GM23248 (cell line): ENCODE measurements around the gene AP3S2. TPM values are rescaled to one million over a fixed set of nuclear protein-coding genes. Genes with fewer than 3 reads are reported as not detected.

Source experiments
- DNase-seq: peaks from one replicate; pipeline ENCODE4 v3.0.0-alpha.2; 2015
- H2AFZ ChIP-seq: fragments of 200-600 bp; sonication (generic); 2 replicates; pipeline ENCODE4 v1.6.1; 2016; ENCODE audit warnings: antibody characterized with exemption
- H3F3A ChIP-seq: fragments of 200-600 bp; sonication (generic); 2 replicates; pipeline ENCODE4 v1.6.1; 2016; ENCODE audit warnings: mild to moderate bottlenecking, antibody characterized with exemption, mixed run types; ENCODE audit not compliant: insufficient read depth
- H3K27ac ChIP-seq: fragments of 200-600 bp; sonication (generic); 2 replicates; pipeline ENCODE4 v1.5.1; 2016; ENCODE audit warnings: mild to moderate bottlenecking
- H3K27me3 ChIP-seq: fragments of 200-600 bp; sonication (generic); replicated peaks from 2 replicates; pipeline ENCODE4 v1.6.1; 2016; ENCODE audit warnings: mild to moderate bottlenecking; ENCODE audit not compliant: insufficient read depth
- H3K36me3 ChIP-seq: fragments of 200-600 bp; sonication (generic); 2 replicates; pipeline ENCODE4 v1.6.1; 2016; ENCODE audit warnings: low read depth, mild to moderate bottlenecking
- H3K4me1 ChIP-seq: fragments of 200-600 bp; sonication (generic); 2 replicates; pipeline ENCODE4 v1.6.1; 2016; ENCODE audit warnings: mild to moderate bottlenecking; ENCODE audit not compliant: insufficient read depth
- H3K4me2 ChIP-seq: fragments of 200-600 bp; sonication (generic); one replicate; pipeline ENCODE4 v1.6.1; 2016; ENCODE audit warnings: mild to moderate bottlenecking; ENCODE audit not compliant: unreplicated experiment
- H3K4me3 ChIP-seq: fragments of 200-600 bp; sonication (generic); 2 replicates; pipeline ENCODE4 v1.5.1; 2016; ENCODE audit warnings: mild to moderate bottlenecking
- H3K79me2 ChIP-seq: fragments of 200-600 bp; sonication (generic); 2 replicates; pipeline ENCODE4 v1.6.1; 2016; ENCODE audit warnings: mild to moderate bottlenecking; ENCODE audit not compliant: insufficient read depth
- H3K9ac ChIP-seq: fragments of 200-600 bp; sonication (generic); 2 replicates; pipeline ENCODE4 v1.6.1; 2016; ENCODE audit warnings: mild to moderate bottlenecking
- H3K9me2 ChIP-seq: fragments of 200-600 bp; sonication (generic); 2 replicates; pipeline ENCODE4 v1.6.1; 2016; ENCODE audit warnings: mixed run types, mild to moderate bottlenecking, moderate library complexity; ENCODE audit not compliant: insufficient read depth
- H3K9me3 ChIP-seq: fragments of 200-600 bp; sonication (generic); one replicate; pipeline ENCODE4 v1.6.1; 2017; ENCODE audit warnings: low read depth
- H4K20me1 ChIP-seq: fragments of 200-600 bp; sonication (generic); 2 replicates; pipeline ENCODE4 v1.6.0; 2016; ENCODE audit not compliant: insufficient read depth
- EZH2 ChIP-seq: fragments of 200-600 bp; sonication (generic); IDR thresholded peaks from 2 replicates; pipeline ENCODE4 v1.6.1; 2018; ENCODE audit warnings: antibody characterized with exemption, mild to moderate bottlenecking; ENCODE audit not compliant: insufficient read depth, poor library complexity, severe bottlenecking
- EZH2phosphoT487 ChIP-seq: fragments of 200-600 bp; sonication (generic); IDR thresholded peaks from 2 replicates; pipeline ENCODE4 v1.6.1; 2018; ENCODE audit warnings: antibody characterized with exemption, moderate library complexity, mild to moderate bottlenecking, low read depth; ENCODE audit not compliant: insufficient read depth
- WGBS, 2 experiments: methylation state at CpG; one replicate each; pipeline ENCODE4 v1.1.6; 2015 to 2017; ENCODE audit warnings: low lambda C conversion rate in 2 of 2, low coverage in 1 of 2; ENCODE audit errors: missing lambda C conversion rate in 2 of 2; 5-methylcytosine and 5-hydroxymethylcytosine counted together
- in situ Hi-C: fragments of 300-500 bp; cut with MboI; formaldehyde crosslinking; loops from 2 replicates; pipeline ENCODE4 v1.15.0; 2020
- polyA plus RNA-seq: library from polyadenylated mRNA; unstranded; fragments of >200 nt; fragmentation: Nextera tagmentation; extraction: Ambion mirVana; gene quantifications from 2 replicates; pipeline ENCODE4 v1.2.1, GENCODE V29; 2016
- total RNA-seq: library from RNA; depleted of rRNA; stranded (reverse); fragments of >200 nt; shearing (Covaris generic); gene quantifications from 2 replicates; pipeline ENCODE4 v1.2.3, GENCODE V29; 2014

The AP3S2 gene
- total and polyA plus RNA-seq, 2 experiments from 2014 or later: 27.0 to 85.0 TPM

DNA sequence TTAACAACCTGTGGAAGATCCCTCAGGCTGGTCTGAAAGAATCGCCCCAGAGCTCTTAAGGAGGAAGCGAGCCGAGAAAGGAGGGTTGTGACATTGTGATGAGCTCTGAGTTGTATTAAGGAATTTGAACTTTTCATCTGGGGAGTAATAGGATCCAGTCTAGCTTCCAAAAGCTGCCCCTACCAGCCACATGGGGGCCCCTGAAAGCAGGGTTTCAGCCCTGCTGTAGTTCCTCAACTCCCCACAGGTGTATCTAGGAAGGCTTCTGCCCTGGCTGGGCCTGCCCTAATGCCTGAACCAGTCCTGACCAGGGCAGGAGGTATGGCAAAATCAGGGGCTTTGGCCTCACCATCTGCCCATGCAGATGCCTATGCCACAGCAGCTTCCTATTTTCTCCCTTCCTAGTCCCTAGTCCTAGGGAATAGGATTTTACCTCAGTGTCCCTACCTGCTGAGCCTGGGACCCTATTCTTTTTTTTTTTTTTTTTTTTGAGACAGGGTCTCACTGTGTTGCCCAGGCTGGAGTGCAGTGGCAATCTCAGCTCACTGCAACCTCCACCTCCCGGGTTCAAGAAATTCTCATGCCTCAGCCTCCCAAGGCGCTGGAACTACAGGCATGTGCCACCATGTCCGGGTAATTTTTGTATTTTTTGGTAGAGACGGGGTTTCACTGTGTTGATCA lies 5.0 kb upstream of the AP3S2 start:
- H4K20me1 ChIP-seq: no peaks in the 10 kb centered on the region
- no peaks in the 10 kb centered on the region for H3K27me3 ChIP-seq
- no peaks in the 10 kb centered on the region for H3K4me1 ChIP-seq
- H3K9me2 ChIP-seq: no peaks in the 10 kb centered on the region
- in situ Hi-C loops: loop anchor here (10.0 kb wide), 1 partner anchor 176 kb away; no protein-coding TSS in a partner anchor
- TF ChIP-seq EZH2phosphoT487 (no peak), EZH2 (no peak)
- H3K27ac ChIP-seq: no peak overlapping the region
- H3K4me2 ChIP-seq: no peak overlapping the region
- H3F3A ChIP-seq: peaks cover 10% of the 10 kb centered on the region
- H2AFZ ChIP-seq: no peak overlapping the region
- H3K36me3 ChIP-seq: no peaks in the 10 kb centered on the region
- H3K79me2 ChIP-seq: no peaks in the 10 kb centered on the region
- no peak overlapping the region for H3K4me3 ChIP-seq
- H3K9ac ChIP-seq: no peak overlapping the region
- no peaks in the 10 kb centered on the region for H3K9me3 ChIP-seq
- DNase-seq: peak; percentile 72
- WGBS, 2 experiments: 79 to 87% methylated on average over 7 of the region's 7 CpGs

DNA sequence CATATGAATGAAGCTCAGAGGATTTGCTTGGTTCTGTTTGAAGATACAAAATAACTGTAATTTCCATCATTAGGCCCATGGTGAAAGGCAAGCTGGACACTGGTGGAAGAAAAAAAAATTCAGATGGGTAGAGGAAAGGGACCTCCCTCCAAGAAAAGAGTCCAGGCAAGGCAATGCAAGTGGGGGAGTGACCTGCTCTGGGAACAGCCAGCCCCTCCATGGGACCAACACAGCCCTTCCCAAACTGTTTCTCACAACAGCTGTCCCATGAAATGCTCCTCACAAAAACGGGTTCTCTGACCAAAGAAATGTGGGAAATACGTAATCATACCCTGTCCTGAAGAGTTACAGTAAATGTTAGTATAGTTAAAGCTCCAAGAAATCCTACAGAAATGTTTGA lies 4.4 kb upstream of the AP3S2 start:
- no peak overlapping the region for H3K4me3 ChIP-seq
- H3K79me2 ChIP-seq: peaks cover 5% of the 10 kb centered on the region
- no peak for TF ChIP-seq EZH2
- no peaks in the 10 kb centered on the region for H3K27me3 ChIP-seq
- no peak for DNase-seq
- H3K4me1 ChIP-seq: no peaks in the 10 kb centered on the region
- H4K20me1 ChIP-seq: no peaks in the 10 kb centered on the region
- H3F3A ChIP-seq: peaks cover 10% of the 10 kb centered on the region
- in situ Hi-C loops: loop anchor here (10.0 kb wide), 1 partner anchor 177 kb away; no protein-coding TSS in a partner anchor
- WGBS, 2 experiments: 68 to 73% methylated on average over 2 of the region's 2 CpGs
- H2AFZ ChIP-seq: no peak overlapping the region
- no peak overlapping the region for H3K9ac ChIP-seq
- H3K9me3 ChIP-seq: no peaks in the 10 kb centered on the region
- no peaks in the 10 kb centered on the region for H3K9me2 ChIP-seq
- H3K27ac ChIP-seq: no peak overlapping the region
- no peaks in the 10 kb centered on the region for H3K36me3 ChIP-seq
- H3K4me2 ChIP-seq: no peak overlapping the region

DNA sequence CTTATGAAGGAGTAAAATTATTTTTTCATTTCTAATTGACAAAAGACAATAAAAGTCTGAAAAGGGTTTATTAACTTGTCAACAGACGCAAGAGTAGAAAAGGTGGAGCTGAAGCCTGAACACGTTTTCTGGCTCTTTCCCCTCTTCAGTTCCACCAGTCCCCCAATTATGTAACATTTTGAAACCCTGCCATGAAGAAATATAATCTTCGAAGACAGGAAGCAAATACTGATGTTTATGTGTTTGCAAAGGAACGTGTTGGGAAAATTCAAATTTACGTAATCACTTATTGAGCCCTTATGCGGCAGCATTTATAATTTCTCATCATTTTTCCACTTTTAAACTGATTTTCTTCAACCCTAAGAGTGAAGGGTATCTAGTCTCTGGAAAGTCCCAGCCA lies 767 bp downstream of the AP3S2 start:
- Histone ChIP-seq H3K9ac (peak overlapping the region; percentile 97), H3K36me3 (peaks cover under 1% of the 10 kb centered on the region; the same call in 1 of the 2 replicates), H3K4me1 (peaks cover 15% of the 10 kb centered on the region), H3K9me2 (no peaks in the 10 kb centered on the region), H3K79me2 (peaks cover 46% of the 10 kb centered on the region), H3K27me3 (no peaks in the 10 kb centered on the region), H2AFZ (peak overlapping the region; percentile 100), H3K9me3 (no peaks in the 10 kb centered on the region), H4K20me1 (no peaks in the 10 kb centered on the region), H3F3A (peaks cover 37% of the 10 kb centered on the region), H3K4me2 (peak overlapping the region; percentile 96), H3K27ac (peak overlapping the region; percentile 91), H3K4me3 (peak overlapping the region; percentile 99)
- in situ Hi-C loops: loop anchor here (10.0 kb wide), 1 partner anchor 182 kb away; no protein-coding TSS in a partner anchor
- DNase-seq: peak; percentile 52
- 5% methylated on average over 6 of the region's 6 CpGs for WGBS, 2 experiments
- TF ChIP-seq EZH2phosphoT487 (no peak), EZH2 (no peak)

DNA sequence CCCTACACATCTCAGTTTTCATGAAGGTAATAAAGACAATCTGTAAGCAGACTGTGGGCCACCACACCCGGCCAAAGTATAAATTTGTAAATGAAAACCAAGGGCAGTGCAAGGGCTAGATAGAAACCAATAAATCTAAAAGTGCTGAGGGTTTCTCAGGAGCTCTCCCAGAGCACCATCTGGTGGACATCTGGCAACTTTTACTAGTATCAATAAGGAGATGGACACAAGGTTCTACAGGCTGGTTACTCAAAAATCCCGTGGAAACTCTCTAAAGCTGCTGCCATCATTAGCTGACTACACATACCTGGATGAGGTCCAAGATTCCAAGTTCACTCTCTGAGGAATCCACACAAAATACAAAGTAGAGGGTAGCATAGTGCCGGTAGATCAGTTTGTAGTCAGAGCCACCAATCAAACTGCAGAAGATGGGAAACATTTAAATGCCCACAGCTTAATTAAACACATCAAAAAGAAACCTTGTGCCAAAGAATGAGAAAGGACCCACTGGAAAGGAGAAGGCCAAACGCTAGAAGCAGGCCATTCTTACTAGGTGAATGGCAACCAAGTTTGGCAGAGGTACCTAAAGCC lies 5.5 kb downstream of the AP3S2 start:
- no peak overlapping the region for H2AFZ ChIP-seq
- in situ Hi-C loops: no loop called here
- TF ChIP-seq EZH2phosphoT487 (no peak), EZH2 (no peak)
- peaks cover 36% of the 10 kb centered on the region for H3K36me3 ChIP-seq
- H3K4me3 ChIP-seq: no peak overlapping the region
- DNase-seq: peak; percentile 84
- peaks cover 30% of the 10 kb centered on the region for H3F3A ChIP-seq
- no peaks in the 10 kb centered on the region for H4K20me1 ChIP-seq
- H3K27me3 ChIP-seq: no peaks in the 10 kb centered on the region
- H3K9ac ChIP-seq: no peak overlapping the region
- no peaks in the 10 kb centered on the region for H3K9me2 ChIP-seq
- no peak overlapping the region for H3K27ac ChIP-seq
- WGBS, 2 experiments: 20 to 24% methylated on average over 4 of the region's 4 CpGs
- H3K9me3 ChIP-seq: no peaks in the 10 kb centered on the region
- no peak overlapping the region for H3K4me2 ChIP-seq
- peaks cover 21% of the 10 kb centered on the region for H3K4me1 ChIP-seq
- peaks cover 43% of the 10 kb centered on the region for H3K79me2 ChIP-seq
